Neural cell (in vitro differentiated cells): ENCODE measurements around the gene JAZF1. TPM values are rescaled to one million over a fixed set of nuclear protein-coding genes. Genes with fewer than 3 reads are reported as not detected.

Experiments used
- H2AFZ ChIP-seq: fragments of 200-600, 300-800 bp; sonication (generic), shearing (Covaris generic); 2 replicates; pipeline ENCODE4 v1.6.0; 2014; ENCODE audit warnings: low read depth, mild to moderate bottlenecking, antibody characterized with exemption, low read length, moderate library complexity
- H3F3A ChIP-seq: fragments of 200-600 bp; shearing (Covaris generic); 2 replicates; pipeline ENCODE4 v1.6.1; 2016; ENCODE audit warnings: mild to moderate bottlenecking, moderate library complexity, mixed read lengths, antibody characterized with exemption, low read length; ENCODE audit not compliant: insufficient read depth, poor library complexity, severe bottlenecking
- H3K27ac ChIP-seq: fragments of 200-600, 300-800 bp; sonication (generic), shearing (Covaris generic); 2 replicates; pipeline ENCODE4 v1.5.1; 2014; ENCODE audit warnings: mild to moderate bottlenecking, low read length, moderate library complexity
- H3K27me3 ChIP-seq: fragments of 300-800, 200-600 bp; sonication (generic), shearing (Covaris generic); 2 replicates; pipeline ENCODE4 v1.6.0; 2014; ENCODE audit warnings: mild to moderate bottlenecking, low read depth, low read length, moderate library complexity; ENCODE audit not compliant: insufficient read depth
- H3K36me3 ChIP-seq: fragments of 300-800, 200-600 bp; sonication (generic), shearing (Covaris generic); 2 replicates; pipeline ENCODE4 v1.5.1; 2014; ENCODE audit warnings: mild to moderate bottlenecking, antibody characterized with exemption, low read length, moderate library complexity; ENCODE audit not compliant: insufficient read depth
- H3K4me2 ChIP-seq: fragments of 300-800, 200-600 bp; sonication (generic), shearing (Covaris generic); 2 replicates; pipeline ENCODE4 v1.6.0; 2014; ENCODE audit warnings: mild to moderate bottlenecking, low read length
- H3K4me3 ChIP-seq: fragments of 300-800, 200-600 bp; sonication (generic), shearing (Covaris generic); 2 replicates; pipeline ENCODE4 v1.5.1; 2014; ENCODE audit warnings: mild to moderate bottlenecking, low read length, moderate library complexity
- H3K79me2 ChIP-seq: fragments of 200-600 bp; shearing (Covaris generic); replicated peaks from 2 replicates; pipeline ENCODE4 v1.6.0; 2014; ENCODE audit warnings: mild to moderate bottlenecking, low read length, moderate library complexity; ENCODE audit not compliant: insufficient read depth
- H3K9ac ChIP-seq: fragments of 300-800, 200-600 bp; sonication (generic), shearing (Covaris generic); 2 replicates; pipeline ENCODE4 v1.6.1; 2016; ENCODE audit warnings: mild to moderate bottlenecking, low read length, mixed read lengths
- H3K9me2 ChIP-seq: fragments of 200-600 bp; shearing (Covaris generic); 2 replicates; pipeline ENCODE4 v1.6.1; 2016; ENCODE audit warnings: mild to moderate bottlenecking, low read length, mixed read lengths; ENCODE audit not compliant: insufficient read depth
- H3K9me3 ChIP-seq: fragments of 200-600, 300-800 bp; sonication (generic), shearing (Covaris generic); 2 replicates; pipeline ENCODE4 v1.6.1; 2016; ENCODE audit warnings: mild to moderate bottlenecking, mixed run types, low read length, moderate library complexity, mixed read lengths
- H4K20me1 ChIP-seq: fragments of 200-600 bp; shearing (Covaris generic); 2 replicates; pipeline ENCODE4 v1.6.1; 2016; ENCODE audit warnings: mild to moderate bottlenecking, mixed run types; ENCODE audit not compliant: insufficient read depth
- CTCF ChIP-seq: fragments of 450-650 bp; IDR thresholded peaks from 2 replicates; pipeline ENCODE4 v1.5.1; 2014; ENCODE audit warnings: antibody characterized with exemption, mild to moderate bottlenecking, moderate library complexity; ENCODE audit not compliant: poor library complexity, severe bottlenecking
- EP300 ChIP-seq: fragments of 450-650 bp; conservative IDR thresholded peaks from 2 replicates; pipeline ENCODE4 v1.6.1; 2014; ENCODE audit warnings: antibody characterized with exemption, mild to moderate bottlenecking, moderate library complexity; ENCODE audit not compliant: poor library complexity, severe bottlenecking
- EZH2 ChIP-seq: fragments of 200-600, 300-800 bp; shearing (Covaris generic), sonication (generic); IDR thresholded peaks from 2 replicates; pipeline ENCODE4 v1.6.1; 2014; ENCODE audit warnings: antibody characterized with exemption, low read length, borderline replicate concordance, mild to moderate bottlenecking; ENCODE audit not compliant: insufficient read depth, poor library complexity, severe bottlenecking
- MXI1 ChIP-seq: fragments of 450-650 bp; conservative IDR thresholded peaks from 2 replicates; pipeline ENCODE4 v1.6.1; 2014; ENCODE audit warnings: antibody characterized with exemption, mild to moderate bottlenecking; ENCODE audit not compliant: poor library complexity, severe bottlenecking
- POLR2AphosphoS5 ChIP-seq: IDR thresholded peaks from 2 replicates; pipeline ENCODE4 v1.6.1; 2012
- RAD21 ChIP-seq: fragments of 450-650 bp; conservative IDR thresholded peaks from 2 replicates; pipeline ENCODE4 v1.6.1; 2014; ENCODE audit warnings: antibody characterized with exemption, mild to moderate bottlenecking, moderate library complexity
- REST ChIP-seq: IDR thresholded peaks from 2 replicates; pipeline ENCODE4 v1.6.1; 2012; ENCODE audit warnings: borderline replicate concordance
- SMC3 ChIP-seq: fragments of 450-650 bp; conservative IDR thresholded peaks from 2 replicates; pipeline ENCODE4 v1.6.1; 2014; ENCODE audit warnings: antibody characterized with exemption, mild to moderate bottlenecking, moderate library complexity; ENCODE audit not compliant: poor library complexity
- TAF1 ChIP-seq: IDR thresholded peaks from 2 replicates; pipeline ENCODE4 v1.6.1; 2012; ENCODE audit warnings: low read depth
- polyA plus RNA-seq: library from polyadenylated mRNA; depleted of rRNA; stranded (reverse); fragments of >200 nt; gene quantifications from 2 replicates; pipeline ENCODE4 v1.2.3, GENCODE V29; 2014

JAZF1 gene
- polyA plus RNA-seq, 1 donor from 2014 or later = 29.5 TPM

- Histone ChIP-seq H3F3A (no peaks in the 10 kb centered on the region), H3K9me2 (no peaks in the 10 kb centered on the region), H3K27me3 (no peaks in the 10 kb centered on the region), H3K27ac (no peak overlapping the region), H3K9ac (no peak overlapping the region), H3K79me2 (no peaks in the 10 kb centered on the region), H2AFZ (no peak overlapping the region), H4K20me1 (no peaks in the 10 kb centered on the region), H3K4me3 (no peak overlapping the region), H3K36me3 (no peaks in the 10 kb centered on the region), H3K9me3 (no peaks in the 10 kb centered on the region), H3K4me2 (no peak overlapping the region)
- no peak for TF ChIP-seq CTCF
Observed at GRCh38 chr7:28088901-28089714, 91.5 kb downstream of the JAZF1 start.

- Histone ChIP-seq H3K4me2 (no peak overlapping the region), H3K9me3 (no peaks in the 10 kb centered on the region), H3K27me3 (no peaks in the 10 kb centered on the region), H3K36me3 (no peaks in the 10 kb centered on the region), H3F3A (no peaks in the 10 kb centered on the region), H3K9ac (no peak overlapping the region), H2AFZ (no peak overlapping the region), H4K20me1 (no peaks in the 10 kb centered on the region), H3K79me2 (no peaks in the 10 kb centered on the region), H3K9me2 (no peaks in the 10 kb centered on the region), H3K27ac (no peak overlapping the region), H3K4me3 (no peak overlapping the region)
- TF ChIP-seq REST (no peak), POLR2AphosphoS5 (no peak), EZH2 (no peak), EP300 (no peak), RAD21 (no peak), CTCF (no peak), SMC3 (no peak), MXI1 (no peak), TAF1 (no peak)
Observed at GRCh38 chr7:28088032-28088431, 92.6 kb downstream of the JAZF1 start.
